Measurements from ENCODE around the gene DNAJB11.

GRCh38 chr3:186589121-186589520 is 18.6 kb downstream of the DNAJB11 start:
- TF ChIP-seq GATA3 (IDR thresholded peaks at IDR 0.05; ENCODE audit: low read depth, low read length) (no peak), GATA2 (IDR thresholded peaks at IDR 0.05; ENCODE audit: low read depth, low read length) (no peak)
